ENCODE measurements around the gene ACIN1. TPM values are rescaled to one million over a fixed set of nuclear protein-coding genes. Genes with fewer than 3 reads are reported as not detected.
A peak's percentile ranks its signal among the peaks of the same experiment; 100 is the strongest.

The ACIN1 gene
- total and polyA plus RNA-seq, 10 of the 15 experiments (the other 5 are each of a cell fraction or from before 2014, with no cell fraction given), result 4.3 to 148 (median 93.4) TPM

- RAD21 ChIA-PET (ENCODE audit: unreplicated experiment), result interaction anchor here (0.6 to 2.5 kb wide), 7 partner anchors 24 to 48 kb away, joined by 3 to 13 read pairs (median 3); no protein-coding TSS in a partner anchor
- no peaks in the 10 kb centered on the region for H4K20me1 ChIP-seq (ENCODE audit: control insufficient read depth, insufficient read depth)
- H3K4me2 ChIP-seq (ENCODE audit: control insufficient read depth, insufficient read depth), result peak overlapping the region; percentile 85
- intact Hi-C loops (cut with micrococcal nuclease; ENCODE audit: unreplicated experiment), result no loop called here
- peaks cover 6% of the 10 kb centered on the region for H3K4me1 ChIP-seq (ENCODE audit: control insufficient read depth, insufficient read depth, low read length)
- TF ChIP-seq E4F1 (IDR thresholded peaks at IDR 0.05; ENCODE audit: borderline replicate concordance, partially characterized antibody), result no peak
- no peak for TF ChIP-seq ZBTB40 (IDR thresholded peaks at IDR 0.05; ENCODE audit: borderline replicate concordance)
- TF ChIP-seq MTA3 (IDR thresholded peaks at IDR 0.05; ENCODE audit: borderline replicate concordance, low read length), result 0 out of 2 replicates have a peak, but pooled peaks have one; percentile 52
- SMC1A ChIA-PET (ENCODE audit: uncharacterized antibody, unreplicated experiment), result interaction anchor here (0.6 to 1.8 kb wide), 6 partner anchors 12 to 57 kb away, joined by 3 to 7 read pairs (median 4); no protein-coding TSS in a partner anchor
- H3K4me3 ChIP-seq, result peak overlapping the region; percentile 83
- H3K79me2 ChIP-seq (ENCODE audit: control insufficient read depth, insufficient read depth, low read length), result peaks cover 17% of the 10 kb centered on the region
- peaks cover 0 to 17% of the 10 kb centered on the region in 2 experiments for H3K36me3 ChIP-seq (ENCODE audit: control insufficient read depth in 2 of 2, insufficient read depth in 2 of 2, low read length in 1 of 2)
- no peak for DNase-seq (ENCODE audit: low read depth, low spot score)
- H2AFZ ChIP-seq (ENCODE audit: control insufficient read depth, low read depth, low read length), result peak overlapping the region; percentile 99
- H3K9ac ChIP-seq (ENCODE audit: control insufficient read depth, insufficient read depth, low read length), result peak overlapping the region; percentile 96
- CTCF ChIA-PET, result interaction anchor here (0.8 to 3.6 kb wide), 12 partner anchors 14 to 119 kb away, joined by 3 to 16 read pairs (median 4); no protein-coding TSS in a partner anchor
- no peaks in the 10 kb centered on the region for H3K27me3 ChIP-seq (replicated peaks in 1 of 2; ENCODE audit: control insufficient read depth in 2 of 2, insufficient read depth in 2 of 2, low read length in 1 of 2)
- peak overlapping the region; percentile 92 for H3K27ac ChIP-seq (ENCODE audit: control insufficient read depth, insufficient read depth)
- WGBS (ENCODE audit: insufficient coverage, insufficient replicate concordance, low lambda C conversion rate, missing lambda C conversion rate), result 37% methylated on average over 17 of the region's 17 CpGs
- peak; percentile 33 for ATAC-seq
- POLR2A ChIA-PET, result interaction anchor here (0.6 to 1.6 kb wide), 5 partner anchors 26 to 117 kb away, joined by 3 to 15 read pairs (median 3); no protein-coding TSS in a partner anchor
- H3K9me3 ChIP-seq (replicated peaks; ENCODE audit: control insufficient read depth, insufficient read depth, low read length), result no peaks in the 10 kb centered on the region
- no peak for FAIRE-seq
- in situ Hi-C loops (cut with MboI), result no loop called here
- BruUV-seq (replicated peaks), result TSS peak; percentile 84
Measured at GRCh38 chr14:23033801-23034497, 61.0 kb downstream of the ACIN1 start.

All from GM12878 (cell line).